Keratinocyte (primary cell): Measurements from ENCODE around the gene FAM118B. TPM values are rescaled to one million over a fixed set of nuclear protein-coding genes. Genes with fewer than 3 reads are reported as not detected.

Experiments
- DNase-seq: peaks from one replicate; pipeline ENCODE4 v3.0.0-alpha.2; 2011; ENCODE audit warnings: low read depth, missing footprints, low spot score
- FAIRE-seq: peaks from 2 replicates; lab custom pipeline; 2011; peaks lifted over from hg19 to GRCh38; lab: Jason Lieb, UNC
- H2AFZ ChIP-seq: 2 replicates; pipeline ENCODE4 v1.6.0; 2012; ENCODE audit warnings: low read length, control low read depth, inconsistent platforms; ENCODE audit not compliant: control insufficient read depth
- H3K27ac ChIP-seq: 2 replicates; pipeline ENCODE4 v1.5.1; 2011; ENCODE audit warnings: low read length; ENCODE audit not compliant: control insufficient read depth, insufficient read depth
- H3K27me3 ChIP-seq: 3 replicates; pipeline ENCODE4 v1.6.0; 2011; ENCODE audit warnings: low read length; ENCODE audit not compliant: control insufficient read depth, insufficient read depth; ENCODE audit errors: extremely low read depth
- H3K36me3 ChIP-seq, 2 experiments: 2 replicates in 1 of 2; 3 replicates in 1 of 2; pipeline ENCODE4 v1.5.1; 2011; ENCODE audit warnings: low read length in 2 of 2, mild to moderate bottlenecking in 1 of 2; ENCODE audit not compliant: control insufficient read depth in 2 of 2, insufficient read depth in 2 of 2; ENCODE audit errors: extremely low read depth in 1 of 2
- H3K4me1 ChIP-seq: 3 replicates; pipeline ENCODE4 v1.5.1; 2011; ENCODE audit warnings: low read length; ENCODE audit not compliant: control insufficient read depth, insufficient read depth; ENCODE audit errors: extremely low read depth
- H3K4me2 ChIP-seq: 3 replicates; pipeline ENCODE4 v1.6.0; 2011; ENCODE audit warnings: low read depth, low read length; ENCODE audit not compliant: control insufficient read depth, insufficient read depth; ENCODE audit errors: extremely low read depth
- H3K4me3 ChIP-seq, 3 experiments: fragments of 200-600 bp in 1 of 3; sonication (generic) in 1 of 3; 2 replicates in 2 of 3; 3 replicates in 1 of 3; pipeline ENCODE4 v1.5.1; 2011 to 2016; ENCODE audit warnings: low read length in 3 of 3, mild to moderate bottlenecking in 3 of 3, control low read depth in 2 of 3, inconsistent platforms in 1 of 3, low read depth in 1 of 3, mixed read lengths in 1 of 3, mixed run types in 1 of 3, moderate library complexity in 1 of 3; ENCODE audit not compliant: control insufficient read depth in 2 of 3, insufficient read depth in 2 of 3; ENCODE audit errors: extremely low read depth in 1 of 3
- H3K79me2 ChIP-seq: 2 replicates; pipeline ENCODE4 v1.6.0; 2012; ENCODE audit warnings: low read length; ENCODE audit not compliant: control insufficient read depth, insufficient read depth
- H3K9ac ChIP-seq: 3 replicates; pipeline ENCODE4 v1.6.0; 2011; ENCODE audit warnings: low read length; ENCODE audit not compliant: control insufficient read depth, insufficient read depth; ENCODE audit errors: extremely low read depth
- H3K9me1 ChIP-seq: 3 replicates; pipeline ENCODE4 v1.6.0; 2011; ENCODE audit warnings: low read length; ENCODE audit not compliant: control insufficient read depth, insufficient read depth; ENCODE audit errors: extremely low read depth
- H3K9me3 ChIP-seq: 2 replicates; pipeline ENCODE4 v1.5.1; 2012; ENCODE audit warnings: low read depth, low read length; ENCODE audit not compliant: control insufficient read depth
- H4K20me1 ChIP-seq: 3 replicates; pipeline ENCODE4 v1.6.0; 2011; ENCODE audit warnings: low read length; ENCODE audit not compliant: control insufficient read depth, insufficient read depth; ENCODE audit errors: extremely low read depth
- CTCF ChIP-seq, 3 experiments: IDR thresholded peaks in 1 of 3; conservative IDR thresholded peaks in 1 of 3; optimal IDR thresholded peaks in 1 of 3; 2 replicates in 2 of 3; 3 replicates in 1 of 3; pipeline versions ENCODE3 to v1.5.1; 2011; ENCODE audit warnings: low read length in 3 of 3, mild to moderate bottlenecking in 3 of 3, moderate library complexity in 2 of 3, control low read depth in 1 of 3, inconsistent platforms in 1 of 3; ENCODE audit not compliant: insufficient read depth in 2 of 3; ENCODE audit errors: extremely low read depth in 1 of 3
- EZH2 ChIP-seq: IDR thresholded peaks from one replicate; pipeline ENCODE4 v1.6.1; 2012; ENCODE audit warnings: inconsistent platforms, mild to moderate bottlenecking, low read length, moderate library complexity
- dilution Hi-C: fragments of 300-500 bp; cut with MboI; formaldehyde crosslinking; loops from one replicate; pipeline ENCODE4 v1.7.0; 2020; ENCODE audit warnings: low sequenced_read_pairs; ENCODE audit not compliant: extremely low pct_ligation_motif_present
- polyA plus RNA-seq, 5 experiments: library from polyadenylated mRNA; depleted of rRNA in 3 of 5; stranded (reverse) in 3 of 5; stranded (forward) in 1 of 5; unstranded in 1 of 5; fragments of >200 nt; gene quantifications; 1 replicate in 1 of 5; 2 replicates in 3 of 5; 3 replicates in 1 of 5; pipeline versions ENCODE4 v1.2.1 to v1.2.3, GENCODE V29; 2011 to 2012; ENCODE audit warnings: missing spikeins in 2 of 5, low read depth in 1 of 5, low replicate concordance in 1 of 5

FAM118B gene
- polyA plus RNA-seq, 1 donor (not counting 4 experiments of a cell fraction or from before 2014, with no cell fraction given): 32.0 TPM

GRCh38 chr11:126167488-126167887, 44.1 kb upstream of the FAM118B start:
- FAIRE-seq: no peak
- dilution Hi-C loops: no loop called here
- Histone ChIP-seq H3K9me1 (no peaks in the 10 kb centered on the region), H4K20me1 (no peaks in the 10 kb centered on the region), H3K36me3 (no peaks in the 10 kb centered on the region), H3K79me2 (no peaks in the 10 kb centered on the region), H3K4me3 (no peak overlapping the region), H3K27me3 (no peaks in the 10 kb centered on the region), H3K27ac (no peak overlapping the region), H3K9me3 (no peaks in the 10 kb centered on the region), H2AFZ (no peak overlapping the region), H3K4me1 (peaks cover 7% of the 10 kb centered on the region), H3K4me2 (no peak overlapping the region), H3K9ac (no peak overlapping the region)
- no peak for DNase-seq
- TF ChIP-seq CTCF (optimal IDR thresholded peaks at IDR 0.05 in 1 of 3, IDR thresholded peaks at IDR 0.05 in 1 of 3, conservative IDR thresholded peaks at IDR 0.05 in 1 of 3; ENCODE audit: extremely low read depth in 1 of 3, insufficient read depth in 2 of 3, low read length in 3 of 3) (no peak), EZH2 (no peak)

- Histone ChIP-seq H3K9me1 (no peaks in the 10 kb centered on the region), H3K4me3 (no peak overlapping the region), H3K9ac (no peak overlapping the region), H3K9me3 (no peaks in the 10 kb centered on the region), H3K4me2 (no peak overlapping the region), H4K20me1 (no peaks in the 10 kb centered on the region), H2AFZ (no peak overlapping the region), H3K27me3 (no peaks in the 10 kb centered on the region), H3K4me1 (no peaks in the 10 kb centered on the region), H3K36me3 (no peaks in the 10 kb centered on the region), H3K79me2 (no peaks in the 10 kb centered on the region), H3K27ac (no peak overlapping the region)
- FAIRE-seq: no peak
- DNase-seq: no peak
- TF ChIP-seq CTCF (optimal IDR thresholded peaks at IDR 0.05 in 1 of 3, IDR thresholded peaks at IDR 0.05 in 1 of 3, conservative IDR thresholded peaks at IDR 0.05 in 1 of 3; ENCODE audit: extremely low read depth in 1 of 3, insufficient read depth in 2 of 3, low read length in 3 of 3): no peak
- no peak for TF ChIP-seq EZH2
- dilution Hi-C loops: no loop called here
These were observed 42.3 kb upstream of the FAM118B start for GRCh38 chr11:126169291-126169690.
